Activated CD4-positive, alpha-beta T cell treated with anti-CD3 and anti-CD28 coated beads, Interleukin-2, amount 50 U/mL, for 16 hours (primary cell): ENCODE results near the gene ANTXR1.

Experiments
- DNase-seq: peaks from one replicate; pipeline ENCODE4 v3.0.0-alpha.2; 2020

Gene ANTXR1

DNA sequence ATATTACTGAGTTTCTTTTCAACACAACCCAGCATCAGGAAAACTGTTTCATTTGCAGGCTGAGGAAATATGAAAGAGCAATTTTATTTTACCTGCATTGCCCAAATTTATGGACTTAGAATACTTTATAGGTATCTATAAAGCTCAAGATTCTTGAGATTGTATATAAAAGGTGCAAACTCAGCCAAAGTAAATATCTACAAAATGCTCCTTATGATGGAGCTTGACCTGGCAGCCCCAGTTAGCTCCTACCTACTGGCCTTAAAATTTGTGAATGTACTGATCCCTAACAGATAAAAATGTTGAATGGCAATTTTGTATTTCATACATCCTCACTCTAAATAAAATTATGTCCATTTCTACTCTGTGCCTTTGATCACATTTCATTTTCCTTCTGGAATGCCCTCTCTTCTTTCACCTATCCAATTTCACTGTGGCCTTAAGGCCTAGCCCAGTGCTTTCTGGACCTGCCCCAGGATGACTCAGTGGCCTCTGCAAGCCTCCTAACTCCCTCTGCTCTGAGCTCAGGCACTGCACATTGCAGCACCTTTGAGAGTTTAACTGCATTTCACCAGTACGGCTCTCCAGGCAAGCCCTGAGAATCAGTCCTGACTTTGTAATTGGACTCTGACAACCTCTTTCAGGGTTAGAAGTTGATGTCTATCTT lies 125.9 kb downstream of the ANTXR1 start:
- no peak for DNase-seq

- DNase-seq, result no peak
Measured at GRCh38 chr2:69139778-69140670, 127.0 kb downstream of the ANTXR1 start.

- DNase-seq, result no peak
Measured at GRCh38 chr2:69141061-69141460, 128.1 kb downstream of the ANTXR1 start.

DNA sequence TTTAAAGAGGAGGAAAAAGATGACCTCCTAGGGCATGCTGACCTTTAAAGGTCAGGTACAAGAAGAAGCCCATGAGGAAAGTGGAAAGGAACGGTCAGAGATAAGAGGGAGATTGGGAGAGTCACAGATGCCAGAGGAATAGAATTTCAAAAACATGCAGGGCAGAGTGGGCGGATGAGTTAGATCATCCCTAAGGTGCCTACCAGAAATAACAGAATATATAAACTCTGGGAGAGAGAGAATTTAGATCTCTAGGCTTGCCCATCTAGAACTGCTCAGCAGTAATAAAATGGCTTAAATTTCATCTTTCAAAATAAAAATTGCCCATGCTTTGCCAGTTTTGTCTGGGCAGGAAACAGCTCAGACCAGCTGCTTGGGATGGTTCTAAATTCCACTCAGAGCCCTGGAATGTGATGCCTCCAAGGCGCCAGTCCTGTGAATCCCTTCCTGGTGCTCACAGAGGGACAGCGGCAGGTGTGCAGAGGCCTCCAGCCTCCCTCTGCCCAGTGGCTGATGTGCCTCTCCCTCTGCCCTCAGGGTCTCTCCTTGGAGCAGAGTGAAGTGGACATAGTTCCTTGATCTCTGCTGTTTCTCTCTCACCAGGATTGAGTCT lies 130.9 kb downstream of the ANTXR1 start:
- DNase-seq, result no peak

DNA sequence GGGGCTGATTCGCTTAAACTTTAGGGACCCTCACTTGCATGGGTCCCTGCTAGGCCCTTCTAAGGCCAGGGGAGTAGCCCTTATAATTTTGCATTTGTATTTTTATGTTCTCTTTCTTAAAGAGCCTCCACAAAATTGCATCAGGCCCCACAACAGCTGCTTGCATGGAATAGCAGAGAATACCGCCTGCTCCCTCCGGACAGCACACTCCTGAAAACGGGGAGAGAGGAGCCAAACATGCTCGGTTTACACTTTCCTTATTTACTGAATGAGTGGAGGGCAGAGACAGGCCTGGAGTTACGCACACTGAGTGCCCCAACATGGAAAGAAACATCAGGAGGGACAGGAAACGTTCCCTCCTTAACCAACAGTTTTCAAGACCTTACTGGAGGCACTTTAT lies 132.2 kb downstream of the ANTXR1 start:
- DNase-seq, result no peak

GRCh38 chr2:69147841-69148533 lies 135.0 kb downstream of the ANTXR1 start:
- DNase-seq, result no peak

- no peak for DNase-seq
Measured at GRCh38 chr2:69149631-69150215, 136.7 kb downstream of the ANTXR1 start.

DNA sequence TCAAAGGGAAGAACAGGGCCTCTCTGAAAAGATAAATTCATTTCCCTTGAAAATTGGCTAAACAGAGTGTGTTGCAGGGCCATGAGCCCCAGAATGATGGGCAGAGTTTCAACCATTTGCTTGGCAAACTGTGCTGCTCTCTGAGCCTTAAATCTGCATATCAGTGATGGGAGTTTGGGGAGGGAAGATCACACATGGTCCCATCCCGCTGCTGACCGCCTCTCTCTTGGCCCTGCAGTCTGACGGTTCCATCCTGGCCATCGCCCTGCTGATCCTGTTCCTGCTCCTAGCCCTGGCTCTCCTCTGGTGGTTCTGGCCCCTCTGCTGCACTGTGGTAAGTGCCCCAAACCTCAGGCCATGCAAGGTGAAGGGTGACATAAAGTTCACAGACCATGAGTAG lies 139.0 kb downstream of the ANTXR1 start:
- no peak for DNase-seq

- no peak for DNase-seq
Measured at GRCh38 chr2:69152847-69153583, 140.0 kb downstream of the ANTXR1 start.

GRCh38 chr2:69154106-69154505 lies 141.1 kb downstream of the ANTXR1 start:
- no peak for DNase-seq

GRCh38 chr2:69156624-69157023 lies 143.6 kb downstream of the ANTXR1 start:
- no peak for DNase-seq

DNA sequence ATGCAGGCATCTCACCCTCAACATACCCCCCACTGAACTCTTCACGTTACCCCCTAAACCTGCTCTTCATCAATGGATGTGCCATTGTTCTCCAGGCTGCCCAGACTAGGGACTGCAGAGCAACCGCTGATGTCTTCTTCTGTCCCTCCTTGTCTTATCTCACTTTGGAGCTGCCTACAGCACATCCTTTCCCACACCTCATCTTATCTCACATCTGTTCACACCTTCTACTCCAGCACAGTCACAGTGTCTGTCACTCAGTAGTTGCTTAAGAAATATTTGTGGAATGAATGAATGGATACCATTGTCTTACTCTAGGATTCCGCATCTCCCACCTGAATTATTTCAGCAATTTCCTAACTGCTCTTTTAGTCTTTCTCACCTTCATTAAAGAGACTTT lies 144.5 kb downstream of the ANTXR1 start:
- no peak for DNase-seq

- no peak for DNase-seq
Measured at GRCh38 chr2:69159986-69160385, 147.0 kb downstream of the ANTXR1 start.

GRCh38 chr2:69162057-69162456 lies 149.1 kb downstream of the ANTXR1 start:
- no peak for DNase-seq

DNA sequence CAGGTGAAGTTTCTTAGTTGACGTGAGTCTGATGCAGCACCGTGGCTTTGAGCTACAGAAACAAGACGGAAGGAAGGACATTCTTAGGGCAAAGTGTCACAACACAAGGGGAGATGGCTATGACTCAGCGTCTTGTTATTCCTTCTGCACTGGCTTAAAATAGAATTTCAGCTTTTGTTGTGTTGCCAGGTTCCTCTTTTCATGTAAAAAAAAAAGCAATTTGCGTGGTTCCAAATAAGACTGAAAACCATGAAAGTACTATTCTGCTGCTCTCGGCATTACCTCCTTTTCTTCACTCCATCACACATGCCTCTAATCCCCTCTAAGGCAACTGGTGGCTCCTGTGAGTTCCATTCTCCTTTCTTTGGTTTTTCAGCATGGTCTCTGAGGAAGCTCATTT lies 150.1 kb downstream of the ANTXR1 start:
- peak; percentile 18 for DNase-seq

GRCh38 chr2:69163556-69163955 lies 150.6 kb downstream of the ANTXR1 start:
- DNase-seq, result no peak

GRCh38 chr2:69164061-69164778 lies 151.2 kb downstream of the ANTXR1 start:
- DNase-seq, result no peak

- DNase-seq, result no peak
Measured at GRCh38 chr2:69165091-69165880, 152.3 kb downstream of the ANTXR1 start.

DNA sequence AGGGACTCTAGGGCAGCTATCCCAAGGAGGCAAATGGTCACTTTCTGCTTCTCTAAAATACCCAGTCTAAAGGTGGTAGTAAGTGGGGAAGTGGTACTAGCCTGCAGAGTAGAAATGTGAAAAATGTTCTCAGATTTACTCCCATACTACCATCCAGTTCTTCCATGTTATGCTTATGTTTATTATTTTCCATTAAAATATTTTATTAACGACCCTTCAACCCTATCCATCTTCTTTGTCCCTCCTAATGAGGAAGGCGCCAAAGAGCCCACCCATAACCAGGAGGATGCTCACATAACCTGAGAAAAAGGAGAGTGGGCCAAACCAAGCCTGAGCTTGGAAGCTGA lies 153.5 kb downstream of the ANTXR1 start:
- DNase-seq, result no peak

DNA sequence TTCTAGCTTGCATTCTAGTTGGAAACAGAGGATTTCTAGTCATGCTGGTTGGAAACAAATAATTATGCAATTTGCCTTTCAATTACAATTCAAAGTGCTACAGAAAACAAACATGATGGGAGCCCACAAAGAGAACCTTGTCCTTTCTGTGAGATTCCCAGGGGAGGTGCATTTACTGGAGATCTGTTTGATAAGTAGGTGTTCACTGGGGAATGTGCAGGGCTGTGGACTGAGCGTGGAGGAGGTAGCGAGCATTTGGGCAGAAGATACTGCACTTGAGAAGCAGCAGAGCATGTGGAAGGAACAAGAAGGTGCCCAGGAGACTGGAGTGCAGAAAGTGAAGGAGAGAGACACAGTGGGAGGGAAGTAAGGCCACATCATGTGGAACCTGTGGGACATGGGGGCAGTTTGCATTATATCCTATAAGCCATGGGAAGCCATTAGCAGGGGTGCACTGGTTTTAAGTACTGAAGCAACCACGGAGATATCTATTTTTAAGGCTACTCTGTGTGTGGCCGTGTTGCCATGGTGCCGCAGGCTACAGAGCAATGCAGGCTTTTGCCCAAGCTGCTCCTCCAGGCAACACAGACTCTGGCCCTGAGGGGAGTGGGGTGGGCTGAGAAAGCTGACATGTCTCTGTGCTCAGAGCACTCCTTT lies 154.0 kb downstream of the ANTXR1 start:
- no peak for DNase-seq
